ENCODE measurements around the gene MRPS26. TPM values are rescaled to one million over a fixed set of nuclear protein-coding genes. Genes with fewer than 3 reads are reported as not detected.

The MRPS26 gene
- total and polyA plus RNA-seq, 2 of the 13 experiments (the other 11 are each of a cell fraction or from before 2014, with no cell fraction given), result 89.8 to 187 TPM

DNA sequence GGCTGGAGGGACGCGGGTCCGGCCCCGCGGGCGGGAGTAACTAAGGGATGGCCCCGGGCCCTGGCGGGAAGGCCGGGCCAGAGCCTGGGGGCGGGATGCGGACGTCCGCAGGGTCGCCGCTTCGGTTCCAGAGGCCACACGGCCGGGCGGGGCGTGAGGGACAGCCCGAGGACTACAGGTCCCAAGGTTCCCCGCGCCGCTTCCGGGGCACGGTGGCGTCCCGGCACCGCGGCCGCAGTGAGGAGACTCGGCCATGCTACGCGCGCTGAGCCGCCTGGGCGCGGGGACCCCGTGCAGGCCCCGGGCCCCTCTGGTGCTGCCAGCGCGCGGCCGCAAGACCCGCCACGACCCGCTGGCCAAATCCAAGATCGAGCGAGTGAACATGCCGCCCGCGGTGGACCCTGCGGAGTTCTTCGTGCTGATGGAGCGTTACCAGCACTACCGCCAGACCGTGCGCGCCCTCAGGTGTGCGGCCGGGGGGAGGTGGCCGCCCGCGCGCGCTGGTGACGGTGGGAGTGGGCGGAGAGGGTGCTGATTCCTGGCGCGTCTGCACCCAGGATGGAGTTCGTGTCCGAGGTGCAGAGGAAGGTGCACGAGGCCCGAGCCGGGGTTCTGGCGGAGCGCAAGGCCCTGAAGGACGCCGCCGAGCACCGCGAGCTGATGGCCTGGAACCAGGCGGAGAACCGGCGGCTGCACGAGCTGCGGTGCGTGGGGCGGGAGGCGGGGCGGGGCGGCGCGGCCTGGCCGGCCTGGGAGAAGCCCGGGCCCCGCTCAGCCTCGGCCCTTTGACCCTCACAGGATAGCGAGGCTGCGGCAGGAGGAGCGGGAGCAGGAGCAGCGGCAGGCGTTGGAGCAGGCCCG is at the start of gene MRPS26 (continued):
- TF ChIP-seq DMTF1 (CRISPR knock-in tag; IDR thresholded peaks at IDR 0.05) (peak; percentile 80; the same call in 1 of the 2 replicates), HIVEP1 (CRISPR knock-in tag; IDR thresholded peaks at IDR 0.05) (no peak; the same call in 1 of the 2 replicates), MED8 (CRISPR knock-in tag; IDR thresholded peaks at IDR 0.05; ENCODE audit: insufficient replicate concordance) (peak; percentile 4), ZNF121 (CRISPR knock-in tag; IDR thresholded peaks at IDR 0.05) (0 out of 2 replicates have a peak, but pooled peaks have one; percentile 30), BORCS8-MEF2B (CRISPR knock-in tag; IDR thresholded peaks at IDR 0.05) (peak; percentile 90), ZNF646 (CRISPR knock-in tag; IDR thresholded peaks at IDR 0.05) (no peak), ZBTB1 (CRISPR knock-in tag; IDR thresholded peaks at IDR 0.05; ENCODE audit: borderline replicate concordance) (0 out of 2 replicates have a peak, but pooled peaks have one; percentile 17), SAFB2 (CRISPR knock-in tag; IDR thresholded peaks at IDR 0.05; ENCODE audit: borderline replicate concordance, low read depth) (peak; percentile 99), ZNF362 (CRISPR knock-in tag; IDR thresholded peaks at IDR 0.05; ENCODE audit: borderline replicate concordance) (peak; percentile 22; the same call in 1 of the 2 replicates), RFXAP (CRISPR knock-in tag; IDR thresholded peaks at IDR 0.05; ENCODE audit: borderline replicate concordance) (peak; percentile 89), SALL2 (CRISPR knock-in tag; IDR thresholded peaks at IDR 0.05) (peak; percentile 97)
- TF ChIP-seq, protein P1, sequence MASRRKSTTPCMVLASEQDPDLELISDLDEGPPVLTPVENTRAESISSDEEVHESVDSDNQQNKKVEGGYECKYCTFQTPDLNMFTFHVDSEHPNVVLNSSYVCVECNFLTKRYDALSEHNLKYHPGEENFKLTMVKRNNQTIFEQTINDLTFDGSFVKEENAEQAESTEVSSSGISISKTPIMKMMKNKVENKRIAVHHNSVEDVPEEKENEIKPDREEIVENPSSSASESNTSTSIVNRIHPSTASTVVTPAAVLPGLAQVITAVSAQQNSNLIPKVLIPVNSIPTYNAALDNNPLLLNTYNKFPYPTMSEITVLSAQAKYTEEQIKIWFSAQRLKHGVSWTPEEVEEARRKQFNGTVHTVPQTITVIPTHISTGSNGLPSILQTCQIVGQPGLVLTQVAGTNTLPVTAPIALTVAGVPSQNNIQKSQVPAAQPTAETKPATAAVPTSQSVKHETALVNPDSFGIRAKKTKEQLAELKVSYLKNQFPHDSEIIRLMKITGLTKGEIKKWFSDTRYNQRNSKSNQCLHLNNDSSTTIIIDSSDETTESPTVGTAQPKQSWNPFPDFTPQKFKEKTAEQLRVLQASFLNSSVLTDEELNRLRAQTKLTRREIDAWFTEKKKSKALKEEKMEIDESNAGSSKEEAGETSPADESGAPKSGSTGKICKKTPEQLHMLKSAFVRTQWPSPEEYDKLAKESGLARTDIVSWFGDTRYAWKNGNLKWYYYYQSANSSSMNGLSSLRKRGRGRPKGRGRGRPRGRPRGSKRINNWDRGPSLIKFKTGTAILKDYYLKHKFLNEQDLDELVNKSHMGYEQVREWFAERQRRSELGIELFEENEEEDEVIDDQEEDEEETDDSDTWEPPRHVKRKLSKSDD (CRISPR knock-in tag; IDR thresholded peaks at IDR 0.05; ENCODE audit: low read depth), result peak; percentile 80
